Hepatocyte (in vitro differentiated cells): ENCODE results near the gene PRKAR1A. TPM values are rescaled to one million over a fixed set of nuclear protein-coding genes. Genes with fewer than 3 reads are reported as not detected.

ENCODE experiments used
- DNase-seq: peaks from one replicate; pipeline ENCODE4 v3.0.0-alpha.2; 2016; ENCODE audit warnings: low spot score
- H2AFZ ChIP-seq: fragments of 200-600 bp; sonication (generic); 2 replicates; pipeline ENCODE4 v1.6.0; 2016; ENCODE audit warnings: antibody characterized with exemption, mild to moderate bottlenecking
- H3K27ac ChIP-seq: fragments of 200-600 bp; sonication (generic); 2 replicates; pipeline ENCODE4 v1.5.1; 2016; ENCODE audit warnings: mild to moderate bottlenecking
- H3K27me3 ChIP-seq: fragments of 200-600 bp; sonication (generic); 2 replicates; pipeline ENCODE4 v1.6.1; 2016
- H3K36me3 ChIP-seq: fragments of 200-600 bp; sonication (generic); replicated peaks from 2 replicates; pipeline ENCODE4 v1.5.1; 2016; ENCODE audit warnings: low read depth; ENCODE audit not compliant: insufficient read depth
- H3K4me1 ChIP-seq: fragments of 200-600 bp; sonication (generic); 2 replicates; pipeline ENCODE4 v1.5.1; 2016; ENCODE audit warnings: mild to moderate bottlenecking, moderate library complexity; ENCODE audit not compliant: insufficient read depth
- H3K4me2 ChIP-seq: fragments of 200-600 bp; sonication (generic); 2 replicates; pipeline ENCODE4 v1.6.0; 2016
- H3K4me3 ChIP-seq: fragments of 200-600 bp; sonication (generic); 2 replicates; pipeline ENCODE4 v1.5.1; 2016; ENCODE audit warnings: mild to moderate bottlenecking
- H3K79me2 ChIP-seq: fragments of 200-600 bp; sonication (generic); 2 replicates; pipeline ENCODE4 v1.6.0; 2017; ENCODE audit warnings: mild to moderate bottlenecking
- H3K9me2 ChIP-seq: fragments of 200-600 bp; sonication (generic); replicated peaks from 2 replicates; pipeline ENCODE4 v1.6.0; 2017; ENCODE audit warnings: mild to moderate bottlenecking; ENCODE audit not compliant: insufficient read depth
- H3K9me3 ChIP-seq: fragments of 200-600 bp; sonication (generic); 2 replicates; pipeline ENCODE4 v1.5.1; 2016; ENCODE audit warnings: low read depth, mild to moderate bottlenecking
- H4K20me1 ChIP-seq: fragments of 200-600 bp; sonication (generic); 2 replicates; pipeline ENCODE4 v1.6.0; 2016; ENCODE audit warnings: mild to moderate bottlenecking; ENCODE audit not compliant: insufficient read depth, poor library complexity, severe bottlenecking
- CTCF ChIP-seq: fragments of 200-600 bp; sonication (generic); IDR thresholded peaks from 2 replicates; pipeline ENCODE4 v1.5.1; 2016; ENCODE audit warnings: antibody characterized with exemption, mild to moderate bottlenecking; ENCODE audit not compliant: poor library complexity
- EZH2 ChIP-seq: fragments of 200-600 bp; sonication (generic); IDR thresholded peaks from 2 replicates; pipeline ENCODE4 v1.6.1; 2016; ENCODE audit warnings: antibody characterized with exemption, mild to moderate bottlenecking, borderline replicate concordance
- EZH2phosphoT487 ChIP-seq: fragments of 200-600 bp; sonication (generic); IDR thresholded peaks from one replicate; pipeline ENCODE4 v1.6.1; 2018; ENCODE audit warnings: antibody characterized with exemption, mild to moderate bottlenecking, low read depth, moderate library complexity; ENCODE audit not compliant: unreplicated experiment, severe bottlenecking
- WGBS: methylation state at CpG from one replicate; pipeline ENCODE4 v1.1.6; 2016; ENCODE audit warnings: low lambda C conversion rate; ENCODE audit errors: missing lambda C conversion rate; 5-methylcytosine and 5-hydroxymethylcytosine counted together
- polyA plus RNA-seq: library from polyadenylated mRNA; unstranded; fragments of >200 nt; fragmentation: Nextera tagmentation; extraction: Ambion mirVana; gene quantifications from 2 replicates; pipeline ENCODE4 v1.2.1, GENCODE V29; 2016
- total RNA-seq: library from RNA; depleted of rRNA; stranded (reverse); fragments of >200 nt; gene quantifications from 2 replicates; pipeline ENCODE4 v1.2.3, GENCODE V29; 2014

PRKAR1A gene
- total and polyA plus RNA-seq, 2 experiments from 2014 or later = 182 to 253 TPM

- H3K36me3 ChIP-seq = no peaks in the 10 kb centered on the region
- no peaks in the 10 kb centered on the region for H3K9me2 ChIP-seq
- H3K79me2 ChIP-seq = no peaks in the 10 kb centered on the region
- no peak for TF ChIP-seq CTCF
- no peak for TF ChIP-seq EZH2phosphoT487
- no peak for TF ChIP-seq EZH2
- no peak overlapping the region for H3K4me2 ChIP-seq
- no peaks in the 10 kb centered on the region for H3K9me3 ChIP-seq
- H3K4me3 ChIP-seq = no peak overlapping the region
- H4K20me1 ChIP-seq = no peaks in the 10 kb centered on the region
- H3K27me3 ChIP-seq = no peaks in the 10 kb centered on the region
- H3K4me1 ChIP-seq = no peaks in the 10 kb centered on the region
- WGBS = 86% methylated on average over 3 of the region's 3 CpGs
- H2AFZ ChIP-seq = no peak overlapping the region
- no peak for DNase-seq
- H3K27ac ChIP-seq = no peak overlapping the region
These were observed 48.9 kb downstream of the PRKAR1A start for GRCh38 chr17:68560966-68561720.

DNA sequence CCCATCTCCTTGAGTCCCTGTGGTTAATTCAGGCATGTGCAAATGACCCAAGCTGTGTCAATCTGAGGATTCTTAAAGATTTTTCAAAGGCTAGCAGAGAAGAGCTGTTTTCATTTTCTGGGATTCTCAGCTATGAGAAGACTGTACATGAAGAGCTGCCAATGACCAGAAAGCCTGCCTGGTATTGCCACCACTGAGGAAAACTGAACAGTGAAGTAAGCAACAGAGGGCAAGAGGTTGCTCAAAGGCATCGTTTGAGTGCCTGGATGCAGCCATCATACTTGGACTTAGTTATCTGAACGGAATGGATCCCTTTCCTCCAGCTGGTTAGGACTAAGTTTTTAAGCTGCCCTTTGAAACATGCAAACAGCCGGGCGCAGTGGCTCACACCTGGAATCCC lies 50.5 kb downstream of the PRKAR1A start:
- H3K9me2 ChIP-seq = no peaks in the 10 kb centered on the region
- DNase-seq = no peak
- no peaks in the 10 kb centered on the region for H3K27me3 ChIP-seq
- 94% methylated on average over 4 of the region's 4 CpGs for WGBS
- no peak overlapping the region for H3K4me3 ChIP-seq
- TF ChIP-seq EZH2 (no peak), CTCF (no peak), EZH2phosphoT487 (no peak)
- H2AFZ ChIP-seq = no peak overlapping the region
- no peak overlapping the region for H3K4me2 ChIP-seq
- H3K36me3 ChIP-seq = no peaks in the 10 kb centered on the region
- no peaks in the 10 kb centered on the region for H4K20me1 ChIP-seq
- no peaks in the 10 kb centered on the region for H3K79me2 ChIP-seq
- H3K4me1 ChIP-seq = no peaks in the 10 kb centered on the region
- H3K27ac ChIP-seq = no peak overlapping the region
- no peaks in the 10 kb centered on the region for H3K9me3 ChIP-seq

DNA sequence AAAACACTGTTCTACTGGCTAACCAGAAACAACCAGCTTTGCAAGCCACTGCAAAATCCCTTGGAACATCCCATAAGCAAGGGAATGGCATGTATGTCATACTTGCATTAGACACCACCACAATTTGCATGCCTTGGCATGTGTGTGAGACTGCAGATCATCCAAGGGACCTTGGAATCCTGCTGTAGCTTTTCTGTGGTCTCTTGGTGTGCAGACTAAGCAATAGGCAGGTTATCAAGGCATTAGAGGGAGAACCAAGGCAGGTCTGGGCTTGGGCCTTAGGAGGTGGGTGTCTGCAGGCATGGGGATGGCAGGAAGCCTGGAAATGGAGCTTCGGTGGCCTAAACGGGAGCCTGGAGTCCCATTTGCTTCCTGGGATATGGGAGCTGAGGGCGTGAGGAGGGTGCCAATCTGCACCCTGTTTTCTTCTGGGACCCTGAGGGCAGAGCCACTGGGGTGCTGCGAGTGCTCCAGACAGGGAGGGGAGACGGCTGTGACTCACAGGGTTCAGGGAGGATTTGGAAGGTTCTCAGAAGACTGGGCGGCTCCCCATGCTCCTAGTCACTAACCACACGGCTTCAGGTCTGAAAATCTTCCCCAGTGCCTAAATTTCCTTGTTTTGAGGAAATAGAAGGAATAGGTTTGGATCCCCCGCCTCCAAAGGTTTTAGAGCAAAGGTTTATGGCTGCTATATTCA lies 52.3 kb downstream of the PRKAR1A start:
- DNase-seq = no peak
- no peaks in the 10 kb centered on the region for H3K4me1 ChIP-seq
- no peaks in the 10 kb centered on the region for H3K36me3 ChIP-seq
- no peak overlapping the region for H3K4me3 ChIP-seq
- H3K79me2 ChIP-seq = no peaks in the 10 kb centered on the region
- no peak overlapping the region for H2AFZ ChIP-seq
- H4K20me1 ChIP-seq = no peaks in the 10 kb centered on the region
- no peak overlapping the region for H3K27ac ChIP-seq
- TF ChIP-seq EZH2 = no peak
- TF ChIP-seq EZH2phosphoT487 = no peak
- no peak for TF ChIP-seq CTCF
- H3K9me3 ChIP-seq = no peaks in the 10 kb centered on the region
- WGBS = 88% methylated on average over 8 of the region's 8 CpGs
- H3K4me2 ChIP-seq = no peak overlapping the region
- H3K9me2 ChIP-seq = no peaks in the 10 kb centered on the region
- no peaks in the 10 kb centered on the region for H3K27me3 ChIP-seq
